Mesothelial cell of epicardium (in vitro differentiated cells): ENCODE measurements around the gene PEX11G. TPM values are rescaled to one million over a fixed set of nuclear protein-coding genes. Genes with fewer than 3 reads are reported as not detected.

Experiments
- DNase-seq, 2 experiments: peaks; one replicate each; pipeline ENCODE4 v3.0.0; 2021; ENCODE audit warnings: low spot score in 2 of 2; ENCODE audit not compliant: unreplicated experiment in 2 of 2
- H3K27ac Mint-ChIP-seq: 2 replicates; pipeline ENCODE4 v1.8.0; 2021; ENCODE audit warnings: mixed read lengths
- H3K27me3 Mint-ChIP-seq: 2 replicates; pipeline ENCODE4 v1.8.0; 2021; ENCODE audit warnings: low read depth, mixed read lengths
- H3K36me3 Mint-ChIP-seq: 2 replicates; pipeline ENCODE4 v1.8.0; 2021; ENCODE audit warnings: mixed read lengths
- H3K4me1 Mint-ChIP-seq: 2 replicates; pipeline ENCODE4 v1.8.0; 2021; ENCODE audit warnings: mixed read lengths
- H3K4me3 Mint-ChIP-seq: 2 replicates; pipeline ENCODE4 v1.8.0; 2021; ENCODE audit warnings: mild to moderate bottlenecking, moderate library complexity, mixed read lengths
- H3K9me3 Mint-ChIP-seq: 2 replicates; pipeline ENCODE4 v1.8.0; 2021; ENCODE audit warnings: mixed read lengths
- CTCF ChIP-seq: fragments of 200-600 bp; sonication (generic); IDR thresholded peaks from one replicate; pipeline ENCODE4 v1.5.0; 2021; ENCODE audit warnings: antibody characterized with exemption; ENCODE audit not compliant: unreplicated experiment
- total RNA-seq: library from RNA; stranded (reverse); gene quantifications from 3 replicates; pipeline ENCODE4 v1.2.1, GENCODE V29; 2021

PEX11G gene
- total RNA-seq, 1 donor from 2014 or later: 7.0 TPM

GRCh38 chr19:7516333-7516732, 27.5 kb upstream of the PEX11G start:
- peak overlapping the region; percentile 96 for H3K27ac Mint-ChIP-seq
- no peak for TF ChIP-seq CTCF
- peak overlapping the region; percentile 88 for H3K4me3 Mint-ChIP-seq
- no peak for DNase-seq
- H3K9me3 Mint-ChIP-seq: no peaks in the 10 kb centered on the region
- no peaks in the 10 kb centered on the region for H3K27me3 Mint-ChIP-seq
- H3K36me3 Mint-ChIP-seq: peaks cover 14% of the 10 kb centered on the region
- peaks cover 31% of the 10 kb centered on the region for H3K4me1 Mint-ChIP-seq

- DNase-seq: peak in 1 of 2 experiments; percentile 56
- H3K27ac Mint-ChIP-seq: peak within 1 kb of the TSS; percentile 97
- no peak for TF ChIP-seq CTCF
- peak within 1 kb of the TSS; percentile 88 for H3K4me3 Mint-ChIP-seq
- no peaks in the 10 kb centered on the region for H3K27me3 Mint-ChIP-seq
- peaks cover 31% of the 10 kb centered on the region for H3K4me1 Mint-ChIP-seq
- no peaks in the 10 kb centered on the region for H3K9me3 Mint-ChIP-seq
- H3K36me3 Mint-ChIP-seq: peaks cover 11% of the 10 kb centered on the region
These were observed 26.9 kb upstream of the PEX11G start, which contains the start of gene ZNF358 for GRCh38 chr19:7515645-7516151. TSS of gene ZNF358 (plus strand) at chr19:7516103. CDS start at chr19:7519243, 3,140 bp downstream.

- no peak for TF ChIP-seq CTCF
- Mint-ChIP-seq H3K4me3 (peak overlapping the region; percentile 84), H3K9me3 (no peaks in the 10 kb centered on the region), H3K27me3 (no peaks in the 10 kb centered on the region), H3K36me3 (peaks cover 11% of the 10 kb centered on the region), H3K27ac (peak overlapping the region; percentile 97), H3K4me1 (peaks cover 31% of the 10 kb centered on the region)
- DNase-seq: no peak
These were observed 26.3 kb upstream of the PEX11G start for GRCh38 chr19:7515110-7515644.

- no peak for DNase-seq
- Mint-ChIP-seq H3K9me3 (no peaks in the 10 kb centered on the region), H3K4me3 (peak overlapping the region; percentile 84), H3K36me3 (peaks cover 7% of the 10 kb centered on the region), H3K27me3 (no peaks in the 10 kb centered on the region), H3K27ac (peak overlapping the region; percentile 11), H3K4me1 (peaks cover 31% of the 10 kb centered on the region)
- TF ChIP-seq CTCF: no peak
These were observed 25.2 kb upstream of the PEX11G start for GRCh38 chr19:7513809-7514642.

GRCh38 chr19:7512400-7512851, 23.6 kb upstream of the PEX11G start:
- H3K27ac Mint-ChIP-seq: peak overlapping the region; percentile 87
- peaks cover 29% of the 10 kb centered on the region for H3K4me1 Mint-ChIP-seq
- H3K36me3 Mint-ChIP-seq: no peaks in the 10 kb centered on the region
- no peak overlapping the region for H3K4me3 Mint-ChIP-seq
- H3K27me3 Mint-ChIP-seq: no peaks in the 10 kb centered on the region
- no peak for DNase-seq
- no peak for TF ChIP-seq CTCF
- H3K9me3 Mint-ChIP-seq: no peaks in the 10 kb centered on the region
